ENCODE data around the gene SLX9.
"Not testable (repeated sequence)": the region's sequence is repeated elsewhere in the genome, so short reads cannot be mapped to it uniquely, and the experiment has no call there.

The SLX9 gene

DNA sequence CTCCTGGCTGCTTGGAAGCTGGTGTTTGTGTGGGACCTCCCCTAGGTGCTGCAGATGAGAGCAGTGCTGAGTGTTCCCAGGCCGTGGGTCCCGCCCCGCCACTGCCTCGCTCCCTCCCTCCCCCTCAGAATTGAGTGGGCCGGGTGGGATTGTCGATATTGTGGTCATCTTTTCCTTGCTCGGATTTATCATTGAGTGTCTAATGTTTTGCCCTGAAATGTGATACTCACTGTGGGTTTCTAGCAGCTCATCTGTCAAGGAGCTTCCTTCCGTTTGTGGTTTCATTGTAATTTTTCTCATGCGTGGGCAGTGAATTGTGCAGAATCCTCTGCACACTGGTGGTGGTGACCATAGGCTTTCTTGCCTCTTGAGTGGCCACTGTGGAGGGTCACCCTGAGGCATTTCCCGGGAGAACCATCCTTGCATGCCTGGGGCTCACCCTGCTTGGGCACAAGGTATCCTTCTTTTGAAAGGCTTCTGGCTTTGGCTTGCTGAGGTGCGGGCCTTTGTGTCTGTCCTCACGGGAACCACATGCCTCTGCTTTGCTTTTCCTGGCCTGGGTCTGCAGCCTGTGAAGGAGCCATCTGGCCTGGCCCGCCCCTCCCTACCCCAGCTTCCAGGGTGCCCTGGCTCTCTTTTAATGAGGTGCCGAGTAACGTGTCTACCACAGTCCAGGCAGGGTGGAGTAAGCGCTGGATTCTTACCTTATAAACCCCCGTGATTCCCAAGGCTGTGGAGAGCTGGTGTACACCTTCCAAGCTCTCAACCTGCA is 25.6 kb downstream of the SLX9 start:
- DNase-seq = peak; percentile 40

DNA sequence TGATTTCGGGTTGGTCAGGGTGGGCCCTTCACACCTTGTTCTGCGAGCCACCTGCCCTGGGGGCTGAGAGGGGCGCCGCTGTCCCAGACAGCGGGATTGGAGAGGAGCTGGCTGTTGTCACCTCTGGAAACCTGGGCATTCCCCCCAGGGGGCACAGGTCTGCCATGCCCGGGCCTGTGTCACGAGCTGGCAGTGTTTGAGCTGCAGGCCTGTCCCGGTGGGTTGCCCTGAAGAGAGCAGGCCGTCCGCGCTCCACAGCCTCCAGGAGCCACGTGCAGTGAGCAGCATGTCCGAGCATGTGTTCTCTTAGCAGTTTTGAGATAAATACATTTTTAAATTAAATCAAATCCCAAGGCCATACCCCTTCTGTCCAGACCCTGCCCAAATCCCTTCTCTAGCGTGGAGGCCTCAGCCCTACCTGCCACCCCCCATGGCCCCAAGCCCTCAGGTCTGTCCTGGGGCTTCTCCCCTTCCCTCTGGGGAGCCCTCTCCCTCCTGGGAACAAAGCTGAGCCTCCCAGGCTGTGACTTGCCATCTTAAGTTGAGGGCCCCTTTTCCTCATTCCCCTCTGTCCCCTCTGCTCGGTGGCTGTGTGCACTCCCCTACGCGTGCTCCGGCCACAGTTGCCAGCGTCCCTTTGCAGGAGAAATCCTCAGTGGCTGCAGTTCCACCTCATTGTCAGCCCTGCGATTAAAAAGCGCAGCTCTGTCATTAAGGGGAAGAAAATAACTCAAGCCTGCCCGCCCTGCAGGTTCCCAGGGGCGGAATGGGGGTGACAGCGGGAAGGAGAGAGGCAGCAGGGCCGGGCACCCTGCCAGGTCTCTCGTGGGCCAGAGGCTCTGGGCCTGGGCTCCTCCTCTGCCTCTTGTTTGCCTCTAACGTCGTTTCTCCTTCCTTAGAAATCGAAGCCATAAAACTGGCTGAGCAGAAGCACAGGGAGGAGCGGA is 26.6 kb downstream of the SLX9 start:
- peak; percentile 89 for DNase-seq

DNA sequence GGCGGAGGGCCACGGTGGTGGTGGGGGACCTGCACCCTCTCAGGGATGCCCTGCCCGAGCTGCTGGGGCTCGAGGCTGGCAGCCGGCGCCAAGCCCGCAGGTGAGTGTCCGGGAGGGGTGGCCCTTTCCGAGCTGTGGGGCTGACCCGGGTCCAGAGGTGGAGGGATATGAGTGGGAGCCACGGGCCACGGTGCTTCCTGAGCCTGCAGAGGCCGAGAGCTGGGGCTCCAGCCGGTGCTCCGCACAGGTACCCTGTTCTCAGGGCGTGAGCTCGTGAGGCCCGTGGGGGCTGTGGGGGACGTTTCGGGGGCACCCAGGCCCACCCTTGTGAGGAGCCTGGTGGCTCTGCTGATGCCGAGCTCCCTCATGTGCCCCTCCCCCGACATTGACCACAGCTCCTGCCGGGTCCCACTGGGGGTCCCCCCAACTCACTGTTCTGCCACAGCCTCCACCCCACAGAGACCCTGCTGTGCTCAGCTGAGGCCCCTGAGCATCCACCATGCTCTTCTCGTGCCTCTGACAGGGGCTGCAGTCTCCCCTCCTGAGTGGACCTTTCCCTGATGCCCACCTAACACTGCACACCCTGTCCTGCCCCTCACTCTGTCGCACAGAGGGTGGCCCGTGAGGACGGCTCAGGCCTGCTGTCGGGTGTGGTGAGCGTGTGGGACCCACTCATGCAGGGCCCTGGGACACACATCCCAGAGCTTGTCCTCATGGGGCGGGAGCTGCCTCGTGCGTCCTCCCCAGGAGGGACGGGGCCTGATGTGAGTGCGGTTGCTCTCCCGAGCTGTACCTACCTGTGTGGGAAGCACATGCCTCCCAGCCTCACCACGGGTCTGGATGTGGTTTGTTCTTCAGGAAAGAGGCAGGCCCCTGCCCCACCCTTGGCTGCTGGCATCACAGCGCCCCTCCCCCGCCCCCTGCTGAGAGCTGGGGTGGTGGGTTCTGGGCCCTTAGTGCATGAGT is 27.5 kb downstream of the SLX9 start:
- no peak for DNase-seq

DNA sequence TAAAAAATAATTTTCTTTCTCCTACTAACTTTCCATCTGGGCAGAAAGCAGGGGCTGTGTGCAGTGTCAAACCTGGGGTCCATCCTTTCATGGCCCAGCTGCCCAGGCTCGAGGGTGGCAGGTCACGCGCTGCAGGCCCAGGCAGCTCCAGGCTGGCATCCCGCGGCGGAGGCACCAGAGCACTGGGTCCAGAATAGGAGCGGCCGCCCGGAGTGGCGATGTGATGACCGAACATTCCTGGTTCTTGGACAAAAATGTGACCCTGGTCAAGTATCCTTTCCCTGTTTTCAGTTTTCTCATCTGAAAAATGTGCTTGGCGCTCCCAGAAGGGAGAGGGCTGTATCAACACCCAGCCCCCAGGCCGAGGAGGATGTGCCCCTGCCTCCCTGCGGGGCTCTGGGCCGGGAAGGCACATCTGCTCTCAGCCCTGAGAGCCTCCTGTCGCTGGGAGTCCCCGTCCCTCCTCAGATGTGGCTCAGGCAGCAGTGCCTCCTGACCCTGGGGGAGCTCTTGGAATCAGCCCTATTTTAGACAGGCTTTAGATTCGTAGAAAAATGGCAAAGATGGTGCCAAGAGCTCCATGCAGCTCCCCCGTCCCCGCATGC is 29.3 kb downstream of the SLX9 start:
- DNase-seq = no peak

DNA sequence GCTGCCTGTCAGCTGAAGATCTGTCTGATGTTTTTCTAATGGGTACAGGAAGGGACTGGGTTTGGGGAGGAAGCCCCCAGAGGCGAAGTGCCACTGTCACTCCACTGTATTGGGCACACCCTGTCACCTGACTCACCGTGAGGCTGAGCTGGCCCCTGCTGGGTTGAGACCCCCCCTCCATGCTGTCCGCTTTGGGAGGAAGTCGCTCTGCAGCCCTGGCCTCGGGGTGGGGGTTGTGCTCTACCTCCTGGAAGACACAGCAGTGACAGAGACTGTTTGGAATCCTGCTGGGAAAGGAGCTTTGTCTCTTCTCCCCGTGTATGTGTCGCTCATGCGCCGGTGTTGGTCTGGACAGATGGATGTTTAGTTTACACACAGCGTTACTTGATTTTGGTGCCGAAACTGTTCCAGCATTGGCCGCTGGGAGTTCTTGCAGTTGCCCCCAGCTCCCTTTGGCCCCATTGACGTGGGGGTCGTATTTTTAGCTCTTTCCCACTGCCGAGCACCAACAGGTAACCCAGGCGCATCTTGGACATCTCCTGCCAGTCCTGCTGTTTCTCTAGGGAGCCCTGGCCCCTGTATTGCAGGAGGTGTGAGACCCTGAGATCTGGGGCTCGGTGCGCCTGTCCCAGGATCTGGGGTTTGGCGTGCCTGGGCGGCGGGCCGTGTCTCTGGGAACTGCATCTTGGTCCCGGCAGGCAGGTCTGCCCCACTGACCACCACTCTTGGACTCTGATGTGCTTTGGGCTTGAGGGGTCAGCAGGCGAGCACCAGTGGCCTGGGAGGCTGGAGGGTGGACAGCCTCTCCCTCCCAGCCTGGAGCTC is 30.3 kb downstream of the SLX9 start:
- DNase-seq = peak; percentile 49

DNA sequence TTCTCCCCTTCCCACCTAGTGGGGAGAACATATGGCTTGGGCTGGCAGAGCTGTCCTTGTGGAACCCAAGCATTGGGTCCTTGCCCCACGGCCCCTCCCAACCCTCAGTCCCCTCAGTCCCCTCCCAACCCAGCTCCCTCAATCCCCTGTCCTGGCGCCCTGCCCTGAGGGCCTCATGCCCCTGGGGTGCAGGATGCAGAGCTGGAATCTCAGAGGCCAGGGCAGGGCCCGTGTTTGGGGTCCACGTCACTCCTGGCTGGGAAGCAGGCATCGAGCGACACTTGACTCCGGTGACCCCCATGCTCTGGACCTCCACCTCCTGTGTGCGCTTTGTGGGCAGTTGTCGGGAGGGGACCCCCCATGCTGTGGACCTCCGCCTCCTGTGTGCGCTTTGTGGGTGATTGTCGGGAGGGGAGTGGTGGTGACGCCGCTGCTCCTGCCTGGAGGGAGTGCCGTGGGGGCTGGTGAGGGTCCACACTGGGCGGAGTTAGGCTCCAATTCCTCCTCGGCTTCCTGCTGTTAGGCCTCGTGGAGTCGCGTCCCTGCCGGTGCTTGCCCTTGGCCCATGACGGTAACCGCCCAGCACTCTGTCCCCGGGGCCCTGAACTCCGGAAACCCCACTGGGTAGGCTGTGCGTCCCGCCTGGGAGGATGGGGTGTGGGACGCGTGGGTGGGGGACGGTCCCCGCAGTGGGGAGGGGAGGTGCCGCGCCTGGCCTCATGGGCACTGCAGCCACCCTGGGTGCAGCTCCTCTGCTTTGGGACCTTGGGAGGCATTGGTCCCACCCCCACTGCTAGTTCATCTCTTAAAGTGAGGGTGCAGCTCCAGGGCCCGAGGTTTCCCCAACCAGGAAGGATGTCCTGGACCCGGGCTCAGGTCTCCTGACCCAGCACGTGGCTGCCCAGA is 31.2 kb downstream of the SLX9 start:
- no peak for DNase-seq

DNA sequence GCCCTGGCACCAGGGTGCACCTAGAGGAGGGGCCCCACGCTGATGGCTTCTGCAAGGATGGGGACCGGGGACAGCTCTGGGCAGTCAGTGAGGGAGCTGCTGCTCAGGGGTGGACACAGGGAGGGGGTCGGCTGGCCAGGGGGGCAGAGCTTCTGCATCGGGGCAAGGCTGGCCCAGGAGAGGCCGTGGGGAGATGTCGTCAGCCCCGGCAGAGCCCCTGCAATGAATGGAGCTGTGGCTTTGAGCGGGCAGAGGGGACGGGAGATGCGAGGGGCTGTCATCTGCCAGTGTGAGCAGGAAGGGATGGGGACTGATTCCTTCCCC is 31.8 kb downstream of the SLX9 start:
- DNase-seq = no peak

DNA sequence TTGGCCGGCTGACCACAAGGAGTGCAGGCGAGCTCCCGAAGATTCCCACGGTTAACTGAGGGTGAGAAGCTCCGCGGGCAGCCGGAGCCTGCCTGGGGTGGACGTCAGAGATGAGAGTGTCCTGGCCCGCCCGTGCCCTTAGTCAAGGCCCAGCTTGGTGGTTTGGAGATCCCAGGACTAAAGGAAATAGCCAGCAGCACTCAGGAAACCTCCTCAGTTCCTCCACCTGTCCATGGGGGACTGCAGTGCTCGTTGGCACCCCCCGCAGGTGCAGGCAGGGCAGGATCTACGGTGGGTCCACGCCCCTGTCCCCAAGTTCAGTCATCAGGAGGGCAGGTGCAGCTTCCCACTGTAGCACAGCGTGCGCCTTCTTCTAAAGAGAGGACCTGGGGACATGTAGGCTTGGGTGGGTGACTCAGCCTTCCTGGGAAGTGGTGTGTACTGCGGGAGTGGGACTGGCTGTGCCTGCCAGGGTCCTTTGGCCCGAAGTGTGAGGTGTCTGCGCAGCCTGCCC is 32.5 kb downstream of the SLX9 start:
- DNase-seq = no peak

DNA sequence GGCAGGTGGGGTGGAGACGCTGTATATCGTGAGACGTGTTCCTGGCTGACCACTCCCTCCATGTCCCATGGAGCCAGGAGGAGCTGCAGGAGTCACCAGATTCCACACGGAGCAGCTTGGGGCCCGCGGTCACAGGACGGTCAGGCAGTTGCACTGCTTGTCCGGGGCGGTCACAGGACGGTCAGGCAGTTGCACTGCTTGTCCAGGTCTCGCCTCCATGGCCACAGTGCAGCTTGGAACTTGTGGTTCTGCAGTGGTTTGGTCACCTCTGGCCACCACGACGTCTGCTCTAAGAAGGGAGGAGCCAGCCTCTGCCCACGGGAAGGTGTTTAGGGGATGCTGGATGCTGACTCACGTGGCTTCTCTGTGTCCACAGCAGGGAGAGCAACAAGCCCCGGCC is 33.0 kb downstream of the SLX9 start:
- DNase-seq = no peak

DNA sequence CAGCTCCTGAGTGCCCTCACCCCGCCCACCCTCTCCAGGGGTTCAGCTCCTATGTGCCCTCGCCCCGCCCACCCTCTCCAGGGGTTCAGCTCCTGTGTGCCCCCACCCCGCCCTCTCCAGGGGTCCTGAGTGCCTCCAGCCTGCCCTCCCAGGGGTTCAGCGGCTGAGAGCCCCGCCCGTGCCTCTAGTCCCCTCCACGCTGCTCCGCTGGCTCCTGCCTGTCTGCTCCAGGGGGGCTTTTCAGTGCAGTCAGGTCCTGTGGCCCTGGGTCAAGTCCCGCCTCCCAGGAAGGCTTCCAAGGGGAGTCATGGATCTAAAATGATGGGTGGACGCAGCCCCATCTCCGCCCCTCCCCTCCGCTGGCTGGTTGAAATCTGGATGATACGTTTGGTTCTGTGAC is 33.8 kb downstream of the SLX9 start:
- no peak for DNase-seq

DNA sequence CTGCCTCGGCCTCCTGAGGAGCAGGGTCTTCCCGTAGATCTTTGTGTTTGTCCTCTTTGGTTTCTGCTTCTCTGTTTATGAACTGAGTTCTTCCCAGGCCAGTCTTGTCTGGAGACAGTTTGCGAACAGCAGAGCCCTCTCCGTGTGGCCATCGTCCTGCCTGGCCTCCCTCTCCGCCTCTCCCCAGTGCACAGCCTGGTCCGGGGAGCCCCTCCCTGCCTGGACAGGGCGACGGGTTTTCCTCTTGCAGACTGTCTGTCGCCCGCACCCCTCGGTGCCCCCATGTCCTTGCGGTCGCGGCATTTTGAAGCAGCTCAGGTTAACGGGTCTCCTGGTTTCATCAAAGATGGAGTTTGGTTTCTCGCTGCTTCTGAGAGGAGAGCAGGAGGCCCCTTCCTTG is 34.8 kb downstream of the SLX9 start:
- no peak for DNase-seq

DNA sequence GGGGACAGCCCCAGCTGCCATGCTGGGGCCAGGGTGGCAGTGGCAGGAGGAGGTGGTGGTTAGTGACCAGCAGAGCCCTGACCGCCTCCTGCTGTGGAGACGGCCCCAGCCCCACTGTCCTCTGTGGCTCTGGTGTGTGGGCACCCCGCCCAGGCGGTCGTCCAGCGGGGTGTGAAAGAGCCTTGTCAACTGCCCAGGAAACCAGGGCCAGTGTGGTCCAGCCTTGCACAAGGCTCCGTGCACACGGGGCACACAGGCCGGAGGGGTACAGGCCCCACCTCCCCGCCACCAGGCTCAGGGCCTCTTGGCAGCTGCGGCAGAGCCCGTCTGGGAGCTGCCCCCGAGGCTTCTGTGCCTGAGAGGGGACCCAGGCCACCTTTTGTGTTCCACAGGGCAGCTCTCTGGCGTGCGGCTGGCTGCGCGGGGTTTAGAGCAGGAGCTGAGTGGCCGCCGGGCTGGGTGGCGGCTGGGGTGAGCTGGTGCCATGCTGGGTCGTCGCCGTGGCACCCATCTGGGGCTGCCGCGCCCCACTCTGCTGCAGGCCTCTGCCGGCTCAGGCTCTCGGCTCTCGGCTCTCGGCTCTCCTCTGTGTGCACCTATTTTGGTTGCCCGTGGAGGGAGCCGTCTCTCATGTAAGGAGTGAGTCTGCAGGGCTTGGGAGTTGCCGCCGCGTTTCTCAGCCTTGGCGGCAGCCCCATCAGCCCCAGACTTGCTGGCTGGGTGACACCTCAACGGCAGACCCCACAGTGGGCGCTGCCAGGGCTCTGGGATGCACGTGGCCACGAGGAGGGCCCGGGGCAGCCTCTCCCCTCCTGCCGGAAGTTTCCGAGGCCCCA is 36.1 kb downstream of the SLX9 start:
- no peak for DNase-seq

DNA sequence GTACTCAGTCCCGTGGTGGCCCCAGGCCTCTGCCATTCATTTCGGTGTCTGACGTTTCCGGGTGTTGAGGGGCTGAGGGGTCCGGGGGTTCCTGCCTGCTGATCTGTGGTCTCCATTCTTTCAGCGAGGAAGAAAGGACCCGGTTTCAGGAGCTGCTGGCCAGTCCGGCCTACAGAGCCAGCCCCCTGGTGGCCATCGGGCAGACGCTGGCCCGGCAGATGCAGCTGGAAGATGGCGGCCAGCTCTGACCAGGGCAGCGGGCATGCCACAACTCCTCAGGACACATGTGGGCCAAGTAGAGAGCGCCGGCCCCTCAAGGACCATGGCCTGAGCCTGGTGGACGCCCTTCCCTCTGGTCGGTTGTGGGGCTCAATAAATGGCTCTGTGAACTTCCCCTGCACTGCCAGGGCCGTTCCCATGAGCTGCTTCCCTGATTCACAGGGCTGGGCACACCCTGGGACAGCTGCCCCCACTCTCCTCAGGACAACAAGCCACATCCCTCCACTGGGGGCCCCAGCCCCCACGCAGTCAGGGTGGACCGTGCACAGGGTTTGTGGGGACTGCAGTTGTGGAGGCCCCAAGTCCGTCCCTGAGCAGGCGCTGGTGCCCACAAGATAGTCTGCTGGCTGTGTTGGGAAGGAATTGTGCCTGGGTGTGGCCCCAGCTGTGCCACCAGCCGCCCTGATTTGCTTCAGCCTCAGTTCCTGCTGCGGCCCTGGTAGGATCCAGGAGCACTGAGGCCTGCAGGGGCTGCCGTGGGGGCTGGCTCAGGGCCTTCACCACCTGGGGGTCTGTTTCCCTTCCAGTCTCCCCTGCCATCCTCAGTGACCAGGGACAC is 36.9 kb downstream of the SLX9 start:
- DNase-seq = not testable (repeated sequence)

DNA sequence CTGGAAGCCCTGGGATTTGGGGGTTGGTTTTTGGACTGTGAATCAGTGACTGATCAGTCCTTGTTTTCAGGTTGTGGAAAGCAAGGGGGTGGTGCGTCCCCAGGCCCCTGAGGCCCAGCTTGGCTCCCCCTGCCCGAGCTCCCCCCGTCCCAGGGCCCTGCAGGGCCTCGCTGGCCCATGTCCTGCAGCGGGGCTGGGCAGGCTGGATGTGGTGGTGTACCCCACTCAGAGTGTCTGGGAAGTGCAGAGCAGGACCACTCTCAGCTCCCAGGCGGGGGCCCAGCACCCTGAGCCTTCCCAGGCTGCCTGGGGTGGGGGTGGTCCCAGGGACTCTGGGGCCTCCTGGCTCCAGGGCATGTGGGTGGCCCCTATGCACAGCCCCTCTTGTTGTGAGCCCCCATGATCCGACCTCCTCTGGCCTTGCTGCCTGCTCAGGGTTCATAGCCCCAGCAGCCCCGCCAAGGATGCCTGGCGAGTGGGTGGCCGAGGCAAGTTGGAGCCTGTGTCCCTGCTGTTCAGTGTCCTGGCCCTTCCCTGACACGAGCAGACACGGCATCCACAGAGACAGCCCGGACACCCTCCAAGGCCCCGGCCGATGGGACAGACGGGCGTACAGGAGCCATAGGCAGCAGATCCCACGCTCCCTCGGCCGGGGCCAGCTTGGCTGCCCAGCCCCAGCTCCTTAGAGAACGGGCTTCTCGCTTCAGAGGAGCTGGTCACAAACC is 37.9 kb downstream of the SLX9 start:
- no peak for DNase-seq

DNA sequence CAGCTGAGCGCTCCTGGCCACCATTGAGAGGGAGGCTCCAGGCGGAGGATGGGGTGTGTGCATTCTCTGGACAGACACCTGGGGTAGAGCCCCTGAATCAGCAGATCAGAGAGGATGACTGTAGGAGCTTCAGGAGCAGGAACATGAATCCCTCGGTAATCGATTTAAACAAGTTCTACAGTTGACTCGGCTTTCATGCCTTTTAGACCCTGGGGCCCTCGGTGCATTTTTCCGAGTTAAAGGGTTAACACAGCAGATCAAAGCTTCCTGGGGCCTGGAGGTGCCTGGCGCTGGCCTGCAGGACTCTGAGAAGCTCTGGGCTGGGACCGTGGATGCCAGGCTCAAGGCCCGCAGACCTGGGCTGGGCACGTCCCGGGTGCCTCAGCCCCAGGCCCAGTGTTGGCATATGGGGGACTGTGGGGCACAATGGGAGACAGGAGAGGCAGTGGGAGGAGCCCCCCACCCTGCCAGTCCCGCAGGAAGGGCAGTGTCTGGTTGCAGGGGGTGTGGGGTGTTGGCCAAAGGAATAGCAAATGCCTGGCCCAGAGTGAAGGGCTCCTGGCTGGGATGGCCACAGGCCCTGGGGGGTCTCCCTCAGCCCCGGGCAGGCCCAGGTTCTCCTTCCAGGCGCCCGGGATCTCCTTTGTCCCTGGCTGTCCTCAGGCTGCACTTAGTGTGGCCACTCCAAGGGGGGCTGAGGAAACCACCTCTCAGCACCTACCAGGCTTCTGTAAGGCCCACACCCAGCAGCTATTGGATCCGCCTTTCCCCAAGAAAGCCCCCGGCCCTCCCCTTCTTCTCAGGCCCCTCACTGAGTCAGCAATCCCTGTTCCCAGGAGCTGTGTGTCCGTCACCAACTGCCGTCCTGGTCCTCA is 40.1 kb downstream of the SLX9 start:
- DNase-seq = no peak
